KMS-11 (cell line): Measurements from ENCODE around the gene A2M.

ENCODE experiments used
- H2AFZ ChIP-seq: fragments of 200-600 bp; sonication (generic); 2 replicates; pipeline ENCODE4 v1.6.1; 2016; ENCODE audit warnings: antibody characterized with exemption, mixed run types, low read depth
- H3K27ac ChIP-seq: fragments of 200-600 bp; sonication (generic); 2 replicates; pipeline ENCODE4 v1.6.1; 2016; ENCODE audit warnings: mild to moderate bottlenecking, mixed run types
- H3K27me3 ChIP-seq: fragments of 200-600 bp; sonication (generic); 2 replicates; pipeline ENCODE4 v1.6.1; 2017; ENCODE audit warnings: mild to moderate bottlenecking, low read depth, mixed run types, moderate library complexity; ENCODE audit not compliant: insufficient read depth
- H3K36me3 ChIP-seq: fragments of 200-600 bp; sonication (generic); 2 replicates; pipeline ENCODE4 v1.6.1; 2017; ENCODE audit warnings: mild to moderate bottlenecking, mixed run types; ENCODE audit not compliant: insufficient read depth
- H3K4me1 ChIP-seq: fragments of 200-600 bp; sonication (generic); 2 replicates; pipeline ENCODE4 v1.6.1; 2016; ENCODE audit warnings: mild to moderate bottlenecking, low read depth, mixed run types; ENCODE audit not compliant: poor library complexity, severe bottlenecking
- H3K4me2 ChIP-seq: fragments of 200-600 bp; sonication (generic); 2 replicates; pipeline ENCODE4 v1.7.0; 2016; ENCODE audit warnings: mild to moderate bottlenecking, mixed run types
- H3K4me3 ChIP-seq: fragments of 200-600 bp; sonication (generic); IDR thresholded peaks from 2 replicates; pipeline ENCODE4 v1.6.1; 2017; ENCODE audit warnings: low read depth, low read length, mixed read lengths; ENCODE audit not compliant: insufficient read depth
- H3K79me2 ChIP-seq: fragments of 200-600 bp; sonication (generic); 2 replicates; pipeline ENCODE4 v1.6.1; 2016; ENCODE audit warnings: low read depth, mixed run types; ENCODE audit not compliant: insufficient read depth
- H3K9ac ChIP-seq: fragments of 200-600 bp; sonication (generic); 2 replicates; pipeline ENCODE4 v1.6.1; 2016; ENCODE audit warnings: mild to moderate bottlenecking, mixed run types
- H4K20me1 ChIP-seq: fragments of 200-600 bp; sonication (generic); 2 replicates; pipeline ENCODE4 v1.6.1; 2016; ENCODE audit warnings: mild to moderate bottlenecking, mixed run types; ENCODE audit not compliant: insufficient read depth
- CTCF ChIP-seq: fragments of 200-600 bp; sonication (generic); conservative IDR thresholded peaks from 2 replicates; pipeline ENCODE4 v1.6.1; 2017; ENCODE audit warnings: low read depth, mild to moderate bottlenecking, antibody characterized with exemption, low read length, moderate library complexity, mixed read lengths

A2M gene

DNA sequence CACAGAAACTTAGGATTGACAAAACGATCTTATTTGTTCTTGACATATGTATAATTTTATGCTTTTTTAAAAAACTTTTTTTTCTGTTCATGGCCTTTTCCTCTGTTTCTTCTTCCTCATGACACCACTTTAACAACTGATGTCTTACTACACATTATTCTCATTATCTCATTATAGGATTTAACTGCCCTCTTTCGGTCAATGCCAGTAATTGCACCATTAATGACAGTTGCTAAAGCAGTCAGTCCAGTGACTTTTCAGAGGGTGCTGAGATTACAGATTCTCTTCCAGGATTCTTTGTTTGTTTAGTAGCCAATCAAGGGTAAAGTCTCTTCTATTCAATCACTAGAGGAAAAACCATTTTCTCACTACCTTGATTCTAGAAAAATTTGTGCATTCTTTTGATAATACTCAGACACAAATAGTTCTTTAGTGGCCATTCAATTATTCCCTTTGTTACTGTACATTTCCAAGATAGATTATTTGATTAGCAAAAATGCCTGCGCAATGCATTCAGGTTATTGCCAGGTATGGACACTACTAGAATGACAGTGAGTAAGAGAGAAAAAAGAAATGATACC, 76.2 kb downstream of the A2M start:
- H4K20me1 ChIP-seq, result no peaks in the 10 kb centered on the region
- no peak overlapping the region for H3K27ac ChIP-seq
- TF ChIP-seq CTCF, result peak; percentile 80
- H3K27me3 ChIP-seq, result no peaks in the 10 kb centered on the region
- H3K79me2 ChIP-seq, result no peaks in the 10 kb centered on the region
- no peak overlapping the region for H3K4me3 ChIP-seq
- H3K36me3 ChIP-seq, result no peaks in the 10 kb centered on the region
- H2AFZ ChIP-seq, result no peak overlapping the region
- H3K4me2 ChIP-seq, result no peak overlapping the region
- no peaks in the 10 kb centered on the region for H3K4me1 ChIP-seq
- H3K9ac ChIP-seq, result no peak overlapping the region

DNA sequence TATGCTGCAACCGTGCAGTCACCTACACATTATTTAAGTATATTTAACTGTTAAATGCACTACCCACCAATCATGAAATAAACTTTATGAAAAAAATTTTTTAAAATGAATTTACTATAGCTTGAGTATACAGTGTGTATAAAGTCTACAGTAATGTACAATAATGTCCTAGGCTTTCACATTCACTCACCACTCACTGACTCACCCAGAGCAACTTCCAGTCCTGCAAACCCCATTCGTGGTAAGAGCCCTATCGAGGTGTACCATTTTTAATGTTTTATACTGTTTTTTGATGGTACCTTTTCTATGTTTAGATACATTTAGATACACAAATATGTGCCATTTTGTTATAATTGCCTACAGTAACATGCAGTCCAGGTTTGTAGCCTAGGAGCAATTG, 78.3 kb downstream of the A2M start:
- Histone ChIP-seq H3K9ac (no peak overlapping the region), H4K20me1 (no peaks in the 10 kb centered on the region)

DNA sequence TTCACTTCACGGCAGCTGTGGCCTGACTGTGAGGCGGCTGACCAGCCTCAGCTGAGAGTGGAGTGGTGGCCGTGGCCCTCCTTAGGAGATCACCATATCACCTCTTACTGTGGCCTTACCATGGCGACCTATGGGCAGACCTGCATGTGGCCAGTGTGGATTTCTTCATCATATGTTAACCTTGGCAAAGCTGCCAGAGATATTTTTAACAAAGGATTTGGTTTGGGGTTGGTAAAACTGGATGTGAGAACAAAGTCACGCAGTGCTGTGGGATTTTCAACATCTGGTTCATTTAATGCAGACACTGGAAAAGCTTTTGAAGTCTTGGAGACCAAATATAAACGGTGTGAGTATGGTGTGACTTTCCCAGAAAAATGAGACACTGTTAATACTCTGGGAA, 79.5 kb downstream of the A2M start:
- H3K9ac ChIP-seq, result no peak overlapping the region
- H3K4me2 ChIP-seq, result no peak overlapping the region
- no peak for TF ChIP-seq CTCF
- H2AFZ ChIP-seq, result no peak overlapping the region
- H3K4me3 ChIP-seq, result no peak overlapping the region
- H4K20me1 ChIP-seq, result no peaks in the 10 kb centered on the region
- no peaks in the 10 kb centered on the region for H3K79me2 ChIP-seq
- no peaks in the 10 kb centered on the region for H3K36me3 ChIP-seq
- H3K27ac ChIP-seq, result no peak overlapping the region
- no peaks in the 10 kb centered on the region for H3K4me1 ChIP-seq
- no peaks in the 10 kb centered on the region for H3K27me3 ChIP-seq

More for the DNA sequence above, 78.3 kb downstream of the A2M start:
- Histone ChIP-seq H3K27me3 (no peaks in the 10 kb centered on the region), H3K4me1 (no peaks in the 10 kb centered on the region), H2AFZ (no peak overlapping the region), H3K36me3 (no peaks in the 10 kb centered on the region), H3K4me3 (no peak overlapping the region), H3K79me2 (no peaks in the 10 kb centered on the region), H3K4me2 (no peak overlapping the region), H3K27ac (no peak overlapping the region)
- TF ChIP-seq CTCF, result no peak

GRCh38 chr12:9034095-9034494, 81.6 kb downstream of the A2M start:
- H3K4me2 ChIP-seq, result no peak overlapping the region
- H3K4me1 ChIP-seq, result no peaks in the 10 kb centered on the region
- no peak for TF ChIP-seq CTCF

More at GRCh38 chr12:9034095-9034494, 81.6 kb downstream of the A2M start:
- Histone ChIP-seq H3K4me3 (no peak overlapping the region), H4K20me1 (no peaks in the 10 kb centered on the region), H3K27me3 (no peaks in the 10 kb centered on the region), H3K9ac (no peak overlapping the region), H2AFZ (no peak overlapping the region), H3K36me3 (no peaks in the 10 kb centered on the region), H3K27ac (no peak overlapping the region), H3K79me2 (no peaks in the 10 kb centered on the region)
